ENCODE results near the gene STK32C. TPM values are rescaled to one million over a fixed set of nuclear protein-coding genes. Genes with fewer than 3 reads are reported as not detected.

Gene STK32C
- total RNA-seq, 1 donor from 2014 or later: 13.6 TPM

- Histone ChIP-seq H3K27ac (ENCODE audit: low read depth, low read length) (no peak overlapping the region), H3K79me2 (ENCODE audit: insufficient read depth, low read length) (no peaks in the 10 kb centered on the region), H2AFZ (ENCODE audit: low read depth, low read length) (no peak overlapping the region), H4K20me1 (ENCODE audit: insufficient read depth, low read length) (peaks cover 39% of the 10 kb centered on the region), H3K36me3 (ENCODE audit: insufficient read depth, low read length) (no peaks in the 10 kb centered on the region), H3K9ac (ENCODE audit: low read length) (no peak overlapping the region), H3K9me3 (ENCODE audit: insufficient read depth, low read depth, low read length) (no peaks in the 10 kb centered on the region), H3K27me3 (ENCODE audit: insufficient read depth, low read length) (no peaks in the 10 kb centered on the region), H3K4me1 (ENCODE audit: insufficient read depth, low read length) (no peaks in the 10 kb centered on the region), H3K4me3 (ENCODE audit: insufficient read depth, low read depth, low read length) (no peak overlapping the region), H3K4me2 (ENCODE audit: low read length) (no peak overlapping the region)
- TF ChIP-seq EZH2 (IDR thresholded peaks at IDR 0.05; ENCODE audit: insufficient read depth, low read length): no peak
- no peak for TF ChIP-seq CTCF (IDR thresholded peaks at IDR 0.05; ENCODE audit: insufficient read depth, low read depth, low read length)
- H3K27ac Mint-ChIP-seq (ENCODE audit: unreplicated experiment): no peak overlapping the region
- H3K4me3 Mint-ChIP-seq (ENCODE audit: unreplicated experiment): no peak overlapping the region
- no peak for DNase-seq (ENCODE audit: low read depth)
- H3K36me3 Mint-ChIP-seq (ENCODE audit: low read depth, unreplicated experiment): peaks cover 19% of the 10 kb centered on the region
- no peaks in the 10 kb centered on the region for H3K9me3 Mint-ChIP-seq (ENCODE audit: unreplicated experiment)
- FAIRE-seq: no peak
- peaks cover 9% of the 10 kb centered on the region for H3K27me3 Mint-ChIP-seq (ENCODE audit: low read depth, unreplicated experiment)
- no peaks in the 10 kb centered on the region for H3K4me1 Mint-ChIP-seq (ENCODE audit: low read depth, unreplicated experiment)
These were observed 112.2 kb downstream of the STK32C start for GRCh38 chr10:132195366-132196075.

GRCh38 chr10:132194726-132195125 is 113.0 kb downstream of the STK32C start:
- Histone ChIP-seq H3K4me1 (ENCODE audit: insufficient read depth, low read length) (no peaks in the 10 kb centered on the region), H2AFZ (ENCODE audit: low read depth, low read length) (no peak overlapping the region), H3K27me3 (ENCODE audit: insufficient read depth, low read length) (no peaks in the 10 kb centered on the region), H3K4me3 (ENCODE audit: insufficient read depth, low read depth, low read length) (no peak overlapping the region), H3K79me2 (ENCODE audit: insufficient read depth, low read length) (peaks cover 6% of the 10 kb centered on the region), H3K9ac (ENCODE audit: low read length) (no peak overlapping the region), H4K20me1 (ENCODE audit: insufficient read depth, low read length) (peaks cover 47% of the 10 kb centered on the region), H3K4me2 (ENCODE audit: low read length) (no peak overlapping the region), H3K36me3 (ENCODE audit: insufficient read depth, low read length) (no peaks in the 10 kb centered on the region), H3K27ac (ENCODE audit: low read depth, low read length) (no peak overlapping the region), H3K9me3 (ENCODE audit: insufficient read depth, low read depth, low read length) (no peaks in the 10 kb centered on the region)
- no peaks in the 10 kb centered on the region for H3K4me1 Mint-ChIP-seq (ENCODE audit: low read depth, unreplicated experiment)
- H3K9me3 Mint-ChIP-seq (ENCODE audit: unreplicated experiment): no peaks in the 10 kb centered on the region
- H3K27me3 Mint-ChIP-seq (ENCODE audit: low read depth, unreplicated experiment): peaks cover 12% of the 10 kb centered on the region
- H3K36me3 Mint-ChIP-seq (ENCODE audit: low read depth, unreplicated experiment): peaks cover 22% of the 10 kb centered on the region
- no peak for FAIRE-seq
- H3K4me3 Mint-ChIP-seq (ENCODE audit: unreplicated experiment): no peak overlapping the region
- no peak for TF ChIP-seq CTCF (IDR thresholded peaks at IDR 0.05; ENCODE audit: insufficient read depth, low read depth, low read length)
- DNase-seq (ENCODE audit: low read depth): no peak
- no peak overlapping the region for H3K27ac Mint-ChIP-seq (ENCODE audit: unreplicated experiment)

GRCh38 chr10:132193907-132194552 is 113.7 kb downstream of the STK32C start:
- Histone ChIP-seq H3K4me3 (ENCODE audit: insufficient read depth, low read depth, low read length) (no peak overlapping the region), H3K9ac (ENCODE audit: low read length) (no peak overlapping the region), H3K27ac (ENCODE audit: low read depth, low read length) (no peak overlapping the region), H3K9me3 (ENCODE audit: insufficient read depth, low read depth, low read length) (no peaks in the 10 kb centered on the region), H3K4me1 (ENCODE audit: insufficient read depth, low read length) (no peaks in the 10 kb centered on the region), H3K27me3 (ENCODE audit: insufficient read depth, low read length) (no peaks in the 10 kb centered on the region), H3K79me2 (ENCODE audit: insufficient read depth, low read length) (peaks cover 12% of the 10 kb centered on the region), H3K4me2 (ENCODE audit: low read length) (no peak overlapping the region), H3K36me3 (ENCODE audit: insufficient read depth, low read length) (no peaks in the 10 kb centered on the region), H2AFZ (ENCODE audit: low read depth, low read length) (no peak overlapping the region), H4K20me1 (ENCODE audit: insufficient read depth, low read length) (peaks cover 54% of the 10 kb centered on the region)
- H3K4me3 Mint-ChIP-seq (ENCODE audit: unreplicated experiment): no peak overlapping the region
- no peak for FAIRE-seq
- no peaks in the 10 kb centered on the region for H3K4me1 Mint-ChIP-seq (ENCODE audit: low read depth, unreplicated experiment)
- peaks cover 27% of the 10 kb centered on the region for H3K36me3 Mint-ChIP-seq (ENCODE audit: low read depth, unreplicated experiment)
- H3K27me3 Mint-ChIP-seq (ENCODE audit: low read depth, unreplicated experiment): peaks cover 19% of the 10 kb centered on the region
- no peaks in the 10 kb centered on the region for H3K9me3 Mint-ChIP-seq (ENCODE audit: unreplicated experiment)
- no peak for DNase-seq (ENCODE audit: low read depth)
- no peak overlapping the region for H3K27ac Mint-ChIP-seq (ENCODE audit: unreplicated experiment)
- TF ChIP-seq EZH2 (IDR thresholded peaks at IDR 0.05; ENCODE audit: insufficient read depth, low read length): no peak
- no peak for TF ChIP-seq CTCF (IDR thresholded peaks at IDR 0.05; ENCODE audit: insufficient read depth, low read depth, low read length)
